SH-SY5Y (cell line): ENCODE measurements around the gene DCLK1.

ENCODE experiments used
- GATA2 ChIP-seq: IDR thresholded peaks from 2 replicates; pipeline ENCODE4 v1.6.1; 2011; ENCODE audit warnings: mild to moderate bottlenecking, low read depth, low read length
- GATA3 ChIP-seq: IDR thresholded peaks from 2 replicates; pipeline ENCODE4 v1.6.1; 2011; ENCODE audit warnings: low read depth, mild to moderate bottlenecking, low read length, moderate library complexity

GRCh38 chr13:36046672-36047071, 84.5 kb downstream of the DCLK1 start:
- TF ChIP-seq GATA2 (no peak), GATA3 (no peak)
